H1 (cell line): ENCODE data around the gene NDUFB11.

ENCODE experiments used
- CBX8 ChIP-seq: fragments of 300-800, 300-1000 bp; sonication (generic); IDR thresholded peaks from 2 replicates; pipeline ENCODE4 v1.7.1; 2016; ENCODE audit warnings: low read depth, low read length, borderline replicate concordance
- CTCF ChIP-seq, 3 experiments: IDR thresholded peaks; 1 replicate in 2 of 3; 2 replicates in 1 of 3; pipeline versions ENCODE4 v1.5.1 to v1.6.1; 2011; ENCODE audit warnings: low read length in 3 of 3, mild to moderate bottlenecking in 3 of 3, inconsistent platforms in 2 of 3, low read depth in 1 of 3, moderate library complexity in 1 of 3; ENCODE audit not compliant: insufficient read depth in 1 of 3; ENCODE audit errors: control extremely low read depth in 1 of 3
- E2F6 ChIP-seq: IDR thresholded peaks from 2 replicates; pipeline ENCODE4 v1.6.1; 2012; ENCODE audit warnings: inconsistent platforms
- EP300 ChIP-seq, 2 experiments: IDR thresholded peaks; 1 replicate in 1 of 2; 2 replicates in 1 of 2; pipeline ENCODE4 v1.6.1; 2011 to 2012; ENCODE audit warnings: low read depth in 2 of 2, low read length in 2 of 2, mild to moderate bottlenecking in 2 of 2, borderline replicate concordance in 1 of 2, inconsistent platforms in 1 of 2, moderate library complexity in 1 of 2
- EZH2 ChIP-seq: fragments of 200-600 bp; sonication (generic); IDR thresholded peaks from 2 replicates; pipeline ENCODE4 v1.7.1; 2012; ENCODE audit warnings: low read depth, mild to moderate bottlenecking, moderate library complexity, low read length, inconsistent platforms; ENCODE audit not compliant: severe bottlenecking
- POLR2A ChIP-seq, 2 experiments: IDR thresholded peaks; 1 replicate in 1 of 2; 2 replicates in 1 of 2; pipeline ENCODE4 v1.6.1; 2011; ENCODE audit warnings: low read depth in 2 of 2, low read length in 2 of 2, mild to moderate bottlenecking in 2 of 2; ENCODE audit errors: control extremely low read depth in 1 of 2
- SIX5 ChIP-seq: IDR thresholded peaks from 2 replicates; pipeline ENCODE4 v1.6.1; 2011; ENCODE audit warnings: mild to moderate bottlenecking, low read depth, low read length

GRCh38 chrX:47175588-47175980, 31.1 kb upstream of the NDUFB11 start:
- no peak for TF ChIP-seq POLR2A (IDR thresholded peaks at IDR 0.05; ENCODE audit: control extremely low read depth in 1 of 2, low read depth in 2 of 2, low read length in 2 of 2)
- TF ChIP-seq CBX8: no peak
- no peak for TF ChIP-seq EZH2
- no peak for TF ChIP-seq SIX5
- no peak for TF ChIP-seq CTCF (IDR thresholded peaks at IDR 0.05; ENCODE audit: control extremely low read depth in 1 of 3, insufficient read depth in 1 of 3, low read depth in 1 of 3, low read length in 3 of 3)
- TF ChIP-seq E2F6: no peak
- TF ChIP-seq EP300 (IDR thresholded peaks at IDR 0.05; ENCODE audit: borderline replicate concordance in 1 of 2, low read depth in 2 of 2, low read length in 2 of 2): no peak
